NCI-H1436 treated with DMSO at 0.1 percent for 48 hours (cell line): Measurements from ENCODE around the gene TECTA.

Experiments
- DNase-seq: peaks from one replicate; lab custom pipeline; 2025; lab: John Stamatoyannopoulos, UW

TECTA gene, protein sequence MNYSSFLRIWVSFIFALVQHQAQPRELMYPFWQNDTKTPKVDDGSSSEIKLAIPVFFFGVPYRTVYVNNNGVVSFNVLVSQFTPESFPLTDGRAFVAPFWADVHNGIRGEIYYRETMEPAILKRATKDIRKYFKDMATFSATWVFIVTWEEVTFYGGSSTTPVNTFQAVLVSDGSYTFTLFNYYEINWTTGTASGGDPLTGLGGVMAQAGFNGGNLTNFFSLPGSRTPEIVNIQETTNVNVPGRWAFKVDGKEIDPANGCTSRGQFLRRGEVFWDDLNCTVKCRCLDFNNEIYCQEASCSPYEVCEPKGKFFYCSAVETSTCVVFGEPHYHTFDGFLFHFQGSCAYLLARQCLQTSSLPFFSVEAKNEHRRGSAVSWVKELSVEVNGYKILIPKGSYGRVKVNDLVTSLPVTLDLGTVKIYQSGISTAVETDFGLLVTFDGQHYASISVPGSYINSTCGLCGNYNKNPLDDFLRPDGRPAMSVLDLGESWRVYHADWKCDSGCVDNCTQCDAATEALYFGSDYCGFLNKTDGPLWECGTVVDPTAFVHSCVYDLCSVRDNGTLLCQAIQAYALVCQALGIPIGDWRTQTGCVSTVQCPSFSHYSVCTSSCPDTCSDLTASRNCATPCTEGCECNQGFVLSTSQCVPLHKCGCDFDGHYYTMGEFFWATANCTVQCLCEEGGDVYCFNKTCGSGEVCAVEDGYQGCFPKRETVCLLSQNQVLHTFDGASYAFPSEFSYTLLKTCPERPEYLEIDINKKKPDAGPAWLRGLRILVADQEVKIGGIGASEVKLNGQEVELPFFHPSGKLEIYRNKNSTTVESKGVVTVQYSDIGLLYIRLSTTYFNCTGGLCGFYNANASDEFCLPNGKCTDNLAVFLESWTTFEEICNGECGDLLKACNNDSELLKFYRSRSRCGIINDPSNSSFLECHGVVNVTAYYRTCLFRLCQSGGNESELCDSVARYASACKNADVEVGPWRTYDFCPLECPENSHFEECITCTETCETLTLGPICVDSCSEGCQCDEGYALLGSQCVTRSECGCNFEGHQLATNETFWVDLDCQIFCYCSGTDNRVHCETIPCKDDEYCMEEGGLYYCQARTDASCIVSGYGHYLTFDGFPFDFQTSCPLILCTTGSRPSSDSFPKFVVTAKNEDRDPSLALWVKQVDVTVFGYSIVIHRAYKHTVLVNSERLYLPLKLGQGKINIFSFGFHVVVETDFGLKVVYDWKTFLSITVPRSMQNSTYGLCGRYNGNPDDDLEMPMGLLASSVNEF (N-terminal part only)

DNA sequence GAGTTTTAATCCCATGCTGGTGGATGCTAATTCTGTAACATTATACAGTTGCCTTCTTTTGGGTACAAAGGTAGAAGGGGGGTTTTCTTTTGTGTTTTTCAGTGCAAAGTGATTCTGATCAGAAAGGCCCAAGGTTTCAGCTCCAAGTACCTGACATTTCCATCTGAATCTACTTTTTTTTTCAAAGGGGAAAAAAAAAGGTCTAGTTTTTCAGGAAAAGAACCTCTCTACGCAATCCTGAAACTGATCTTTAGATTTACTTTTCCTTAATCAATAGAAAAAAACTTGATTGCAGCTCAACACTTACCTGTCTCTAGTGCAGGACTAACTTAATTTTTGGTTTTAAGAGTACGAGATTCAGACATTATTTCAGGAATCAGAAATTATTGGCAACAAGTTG, at the start of gene TECTA:
TSS of gene TECTA (plus strand) at position 301 of the 400 bp plus-strand sequence. CDS start 1,423 bp downstream, outside the sequence.
- DNase-seq = no peak

DNA sequence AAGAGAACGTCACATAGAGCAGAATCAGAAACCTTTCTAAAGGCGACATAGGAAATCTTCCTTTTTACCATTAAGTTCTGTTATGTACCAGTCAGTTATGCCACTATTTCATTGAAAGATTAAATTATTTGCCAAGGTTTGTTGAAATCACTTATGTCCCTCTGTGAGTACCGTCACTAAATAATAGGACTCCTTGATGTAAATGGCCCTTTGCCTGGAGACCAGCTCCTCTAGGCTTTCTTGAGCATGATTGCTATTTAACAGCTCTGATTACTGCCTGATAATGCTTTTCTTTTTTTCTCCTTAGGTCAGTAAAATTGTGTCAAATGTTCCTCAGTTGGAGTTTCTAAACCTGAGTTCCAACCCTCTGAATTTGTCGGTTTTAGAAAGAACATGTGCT, 47.8 kb upstream of the TECTA start:
- no peak for DNase-seq

DNA sequence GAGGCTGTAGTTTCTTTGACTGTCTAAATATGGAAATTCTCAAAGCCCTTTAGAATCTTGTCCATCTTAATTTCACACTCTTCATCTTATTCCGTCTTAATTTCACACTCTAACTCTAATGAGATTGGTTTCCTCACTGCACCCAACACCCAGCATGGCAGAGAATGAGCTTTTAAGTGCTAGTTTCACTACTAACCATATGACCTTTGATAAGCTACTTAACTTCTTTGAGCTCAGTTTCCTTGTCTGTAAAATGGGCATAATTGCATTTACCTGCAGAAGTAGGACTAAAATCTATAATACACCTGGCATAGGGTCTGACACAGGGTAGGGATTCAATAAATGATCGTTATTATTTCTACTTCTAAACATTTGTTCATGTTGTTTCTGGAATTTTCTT, 46.8 kb upstream of the TECTA start:
- no peak for DNase-seq

DNA sequence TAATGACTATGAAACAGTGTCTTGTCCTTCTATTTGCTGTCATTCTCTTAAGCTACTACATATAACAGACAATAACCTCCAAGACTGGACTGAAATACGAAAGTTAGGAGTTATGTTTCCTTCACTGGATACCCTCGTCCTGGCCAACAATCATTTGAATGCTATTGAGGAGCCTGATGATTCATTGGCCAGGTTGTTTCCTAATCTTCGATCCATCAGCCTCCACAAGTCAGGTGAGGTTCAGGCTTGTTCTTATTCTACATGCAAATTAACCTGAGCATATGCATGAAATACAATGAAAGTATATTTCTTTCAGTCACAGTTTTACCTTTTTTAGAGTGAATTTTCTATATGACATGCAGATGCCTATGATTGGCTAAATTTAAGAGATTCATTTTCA, 46.0 kb upstream of the TECTA start:
- no peak for DNase-seq

DNA sequence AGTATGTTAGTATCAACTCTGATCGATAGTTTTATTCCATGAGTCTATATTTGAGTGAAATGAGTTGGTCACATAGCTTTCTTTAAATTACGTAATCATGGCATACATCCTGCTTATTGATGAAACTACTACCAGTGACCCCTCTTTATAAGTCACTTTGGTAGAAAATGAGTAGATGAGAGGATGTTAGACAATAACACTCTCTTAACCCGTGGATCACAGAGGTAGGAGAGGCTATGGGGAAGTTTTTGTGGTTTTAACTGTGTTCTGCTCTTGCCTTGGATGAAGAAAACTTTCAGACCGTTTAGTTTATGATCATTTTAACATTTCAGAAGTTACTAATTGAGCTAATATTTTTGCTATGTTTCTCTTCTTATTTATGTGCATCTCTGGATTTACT, 43.1 kb upstream of the TECTA start:
- DNase-seq = no peak

DNA sequence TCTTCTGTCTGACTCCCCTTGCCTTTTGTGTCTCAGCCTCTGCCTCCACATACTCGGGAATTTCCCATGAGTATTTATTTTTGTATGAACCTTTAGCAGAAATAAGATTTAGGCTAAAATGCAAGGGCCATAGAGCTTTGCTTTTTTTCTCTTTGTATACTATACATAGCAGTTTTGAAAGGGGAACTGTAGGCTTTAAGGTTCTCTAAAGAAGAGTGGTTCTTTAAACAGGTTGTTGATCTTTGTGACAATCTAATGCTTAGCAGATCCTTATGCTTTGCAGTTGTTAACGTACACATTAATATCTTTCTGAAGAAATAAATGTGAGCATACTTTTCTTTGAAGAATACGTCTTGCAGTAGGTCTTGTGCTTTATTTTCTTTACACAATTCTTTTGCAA, 42.1 kb upstream of the TECTA start:
- no peak for DNase-seq

DNA sequence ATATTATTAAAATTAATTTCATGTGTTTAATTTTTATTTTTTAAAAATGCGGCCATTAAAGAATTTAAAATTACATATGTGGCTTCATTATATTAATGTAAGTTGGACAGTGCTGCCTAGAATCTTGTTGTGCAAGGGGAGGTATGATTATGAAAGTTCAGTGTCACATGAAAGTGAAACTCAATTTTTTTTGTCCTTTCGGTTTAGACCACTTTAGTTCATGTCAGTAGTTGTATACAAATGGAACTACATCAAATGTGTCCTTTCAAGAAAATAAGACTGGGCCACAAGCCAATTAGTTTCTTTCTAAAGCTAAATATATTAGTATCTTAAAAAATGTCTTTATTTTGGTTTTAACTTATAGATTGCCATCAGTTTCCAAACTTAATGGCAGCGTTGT, 41.4 kb upstream of the TECTA start:
- DNase-seq = no peak

DNA sequence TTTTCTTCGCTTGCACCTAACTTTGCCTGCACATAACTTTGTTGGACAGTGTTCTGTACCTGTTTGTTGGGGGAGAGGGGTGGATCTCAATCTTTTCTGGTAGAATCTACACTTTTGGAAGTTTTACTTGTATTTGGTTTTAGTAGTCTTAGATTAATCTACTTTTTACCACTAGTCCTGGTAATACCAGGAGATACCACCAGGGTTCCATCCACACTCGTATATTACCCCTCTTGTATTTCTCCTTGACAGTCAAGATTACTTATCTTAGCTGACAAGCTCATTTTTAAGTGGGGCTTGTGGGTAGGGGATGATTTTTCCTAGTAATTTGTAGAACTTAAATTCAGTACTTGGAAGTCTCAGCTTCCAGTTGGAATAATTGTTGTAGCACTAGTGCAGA, 37.3 kb upstream of the TECTA start:
- no peak for DNase-seq

DNA sequence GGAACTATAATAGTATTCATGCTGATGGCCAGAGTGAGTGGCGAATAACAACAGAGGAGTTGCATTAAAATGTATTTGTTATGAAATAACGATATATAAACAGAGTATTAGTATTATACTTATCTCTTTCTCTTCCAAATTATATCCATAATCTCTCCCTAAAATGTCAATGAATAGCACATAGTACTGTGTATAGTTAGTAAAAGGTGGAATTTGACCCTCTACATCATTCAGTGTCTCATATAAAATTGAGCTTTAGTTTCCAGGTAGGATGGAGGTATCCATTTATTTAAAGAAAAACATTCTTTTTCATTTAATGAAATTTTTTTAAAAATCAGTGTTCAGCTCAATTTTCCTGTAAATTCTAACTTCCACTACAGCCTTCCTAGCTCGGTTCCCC, 34.4 kb upstream of the TECTA start:
- DNase-seq = no peak

DNA sequence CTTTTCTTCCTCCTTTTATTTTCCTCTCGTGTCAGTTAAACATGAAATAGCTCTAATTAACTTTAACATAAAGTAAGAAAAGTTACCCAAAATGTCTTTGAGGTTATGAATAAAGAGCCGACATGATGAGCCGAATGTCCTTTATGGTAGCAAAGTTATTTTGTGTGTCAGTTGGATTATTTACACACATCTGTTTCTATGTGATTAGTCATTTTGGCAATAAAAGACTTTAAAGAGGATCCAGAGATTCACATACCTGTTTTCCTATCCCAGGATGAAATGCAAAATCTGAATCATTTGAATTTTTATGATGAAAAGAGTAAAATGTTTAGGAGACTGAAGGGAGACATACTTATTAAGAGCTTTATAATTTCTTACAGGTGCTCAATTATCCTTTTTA, 34.0 kb upstream of the TECTA start:
- DNase-seq = no peak

DNA sequence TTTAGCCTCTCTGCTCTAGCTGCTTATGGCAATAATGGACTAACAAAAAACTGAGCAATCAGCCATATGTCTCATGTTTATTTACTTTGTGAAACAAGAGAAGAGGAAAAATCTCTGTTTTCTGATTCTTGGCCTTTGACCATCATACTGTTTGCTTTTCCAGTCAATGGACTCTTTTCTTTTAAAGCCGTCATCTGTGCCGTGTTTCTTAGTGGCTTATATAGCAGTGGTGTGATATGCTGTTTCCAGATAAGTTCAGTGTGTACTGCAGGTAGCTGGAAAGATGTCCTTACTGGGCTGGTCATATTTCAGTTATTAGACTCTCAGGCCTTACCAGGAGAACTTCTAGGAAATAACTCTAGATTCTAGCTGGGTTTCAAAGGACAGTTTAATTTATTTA, 33.6 kb upstream of the TECTA start:
- no peak for DNase-seq

DNA sequence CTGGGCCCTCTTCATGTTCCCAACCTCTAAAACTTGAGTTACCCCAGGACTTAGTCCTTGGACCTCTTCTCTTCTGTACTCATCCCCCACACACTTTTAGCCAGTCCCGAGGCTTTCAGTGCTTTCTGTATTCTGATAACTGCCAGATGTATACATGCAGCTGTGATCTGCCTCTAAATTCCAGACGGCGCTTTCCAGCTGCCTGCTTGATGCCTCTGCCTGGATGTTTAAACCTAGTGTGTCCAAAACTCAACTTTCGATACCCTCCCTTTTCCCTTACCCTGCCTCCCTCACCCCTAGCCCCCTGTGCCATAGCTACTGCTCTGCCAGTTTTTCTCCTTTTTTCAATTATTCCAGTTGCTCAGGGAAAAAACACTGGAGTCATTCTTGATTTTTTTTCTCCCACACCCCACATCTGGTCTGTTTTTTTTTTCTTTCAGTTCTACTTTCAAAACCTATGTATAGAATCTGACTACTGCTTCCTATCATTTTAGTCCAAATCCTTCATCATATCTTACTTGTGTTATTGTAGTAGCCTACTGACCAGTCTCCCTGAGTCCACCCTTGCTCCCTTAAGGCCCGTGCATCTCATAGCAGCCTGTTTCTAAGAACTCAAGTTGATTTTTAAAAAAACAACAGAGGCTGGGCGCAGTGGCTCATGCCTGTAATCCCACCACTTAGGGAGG, 32.9 kb upstream of the TECTA start:
- DNase-seq = no peak

DNA sequence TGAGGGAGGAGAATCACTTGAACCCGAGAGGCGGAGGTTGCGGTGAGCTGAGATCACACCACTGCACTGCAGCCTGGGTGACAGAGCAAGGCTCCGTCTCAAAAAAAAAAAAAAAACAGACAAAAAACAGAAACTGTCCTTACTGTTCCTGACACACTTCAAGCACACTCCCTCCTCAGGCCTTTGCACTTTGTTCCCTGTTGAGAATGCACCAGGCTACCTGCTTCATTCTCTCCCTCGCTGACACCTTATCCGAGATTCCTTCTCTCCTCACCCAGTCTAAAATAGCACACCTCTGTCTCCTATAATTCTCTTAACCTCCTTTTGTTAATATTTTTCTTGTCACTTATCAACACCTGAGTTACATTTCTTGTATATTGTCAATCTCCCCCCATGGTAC, 32.3 kb upstream of the TECTA start:
- no peak for DNase-seq

DNA sequence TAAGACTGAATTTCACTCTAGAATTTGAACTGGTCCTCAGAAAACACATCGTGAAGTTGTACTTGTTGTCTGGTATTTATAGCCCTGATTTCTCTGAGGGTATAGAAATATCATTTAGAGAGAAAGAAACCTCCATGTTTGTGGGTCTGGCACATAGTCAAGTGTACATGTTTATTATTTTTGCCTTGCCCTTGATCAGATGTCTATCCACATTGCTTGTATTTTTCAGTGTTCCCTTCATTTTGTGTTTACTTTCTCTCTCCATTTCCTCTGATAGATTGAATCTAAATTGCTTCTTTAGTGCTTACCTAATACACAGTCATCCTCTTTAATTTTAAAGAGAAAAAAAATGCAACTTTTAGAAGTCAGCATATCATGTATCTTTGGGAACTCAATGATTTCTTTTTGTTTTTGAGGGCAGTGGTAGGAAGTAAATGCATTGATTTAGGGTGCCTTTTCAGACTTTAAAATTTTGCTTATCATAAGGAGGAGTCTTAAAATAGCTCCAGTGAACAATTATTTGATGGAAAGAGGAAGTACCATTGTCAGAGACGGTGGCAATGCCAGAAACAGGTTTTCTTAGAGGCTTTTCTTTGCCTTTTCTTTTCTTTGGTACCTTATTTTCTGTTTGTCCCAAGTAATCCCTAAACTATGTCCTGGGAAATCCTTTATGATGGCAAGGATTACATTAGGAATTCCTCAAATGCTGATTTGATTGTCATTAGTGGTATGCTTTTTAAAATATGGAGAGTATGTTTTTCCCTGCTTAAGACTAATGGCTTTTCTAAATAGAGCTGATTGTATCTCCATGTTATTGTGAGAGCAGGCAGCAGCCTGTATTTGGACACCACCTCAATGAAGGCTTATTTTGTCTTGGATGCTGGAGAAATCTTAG, 29.8 kb upstream of the TECTA start:
- DNase-seq = no peak

DNA sequence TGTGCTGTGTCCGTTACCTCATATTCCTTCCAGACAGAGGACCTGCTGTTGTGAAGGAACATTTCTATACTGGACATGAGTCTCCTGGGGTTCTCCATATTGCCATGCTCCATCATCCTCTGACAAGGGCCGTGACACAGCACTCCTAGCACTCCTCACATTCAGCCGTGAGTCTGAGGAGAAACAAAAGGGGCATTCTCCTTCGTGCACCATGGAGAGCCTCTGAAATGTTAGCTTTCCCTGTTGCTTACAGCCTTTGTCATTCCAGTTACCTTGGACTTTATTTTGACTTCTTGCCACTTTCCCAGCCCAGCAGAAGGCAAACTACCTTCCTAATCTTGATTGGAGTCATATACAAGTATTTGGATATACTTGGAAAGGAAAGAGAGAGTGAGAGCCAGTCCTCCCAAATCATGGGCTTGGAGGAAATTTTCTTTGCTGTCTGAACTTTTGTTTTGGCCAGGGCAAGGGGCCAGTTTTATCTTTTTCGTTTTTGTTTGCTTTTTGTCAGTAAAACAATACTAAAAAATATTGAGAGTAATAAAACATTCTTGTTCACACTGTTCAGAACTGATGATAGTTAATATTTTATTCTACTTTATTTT, 29.1 kb upstream of the TECTA start:
- no peak for DNase-seq

DNA sequence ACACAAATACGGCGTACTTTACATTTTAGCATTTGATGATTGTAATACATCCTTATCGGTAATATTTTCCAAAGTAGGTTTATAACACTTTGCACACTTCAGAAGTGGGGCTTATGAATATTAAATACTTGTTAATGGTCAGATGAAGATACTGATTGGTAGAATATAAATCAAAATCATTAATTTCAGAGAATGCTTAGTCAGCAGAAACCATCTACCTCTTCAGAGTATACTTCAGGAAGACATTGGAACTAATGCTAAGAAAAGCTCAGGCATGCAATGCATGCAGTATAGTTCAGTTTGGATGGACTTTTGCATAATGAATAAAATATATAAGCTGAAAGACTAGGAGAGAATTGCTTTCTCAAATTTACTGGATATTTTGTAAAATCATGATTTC, 19.7 kb upstream of the TECTA start:
- no peak for DNase-seq

DNA sequence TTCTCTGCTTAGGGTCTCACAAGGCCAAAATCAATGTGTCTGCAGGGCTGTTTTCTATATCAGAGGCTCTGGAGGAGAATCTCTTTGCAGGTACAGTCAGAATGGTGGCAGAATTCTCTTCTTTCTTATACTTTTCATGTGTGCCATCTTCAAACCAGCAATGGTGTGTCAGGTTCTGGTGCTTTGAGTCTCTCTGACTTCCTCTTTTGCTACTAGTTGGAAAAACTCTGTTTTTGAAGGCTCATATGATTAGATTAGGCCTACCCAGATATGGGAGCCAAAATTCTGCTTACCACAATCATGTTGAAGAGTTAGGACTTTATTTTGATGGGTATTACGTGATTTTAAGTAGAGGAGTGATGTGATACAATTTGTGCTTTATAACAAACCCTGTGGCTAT, 18.8 kb upstream of the TECTA start:
- DNase-seq = no peak

DNA sequence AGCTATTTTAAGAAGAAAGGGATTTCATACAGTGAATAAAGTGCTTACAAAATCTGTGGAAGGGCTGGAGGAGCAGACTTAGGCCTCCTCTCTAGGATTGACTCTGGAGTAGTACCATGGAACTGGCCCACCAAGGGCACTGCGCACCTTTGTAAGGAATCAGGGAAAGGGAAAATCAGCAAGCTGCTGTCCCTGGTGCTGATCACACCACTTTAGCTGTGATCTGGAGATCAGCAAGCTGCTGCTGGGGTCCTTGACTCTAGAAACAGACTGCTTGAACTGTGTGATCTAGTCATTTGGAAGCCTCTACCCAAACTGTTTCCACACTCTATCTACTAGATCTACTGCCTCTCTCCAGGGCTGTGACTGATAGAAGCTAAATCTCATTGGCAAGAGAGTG, 18.4 kb upstream of the TECTA start:
- DNase-seq = no peak

DNA sequence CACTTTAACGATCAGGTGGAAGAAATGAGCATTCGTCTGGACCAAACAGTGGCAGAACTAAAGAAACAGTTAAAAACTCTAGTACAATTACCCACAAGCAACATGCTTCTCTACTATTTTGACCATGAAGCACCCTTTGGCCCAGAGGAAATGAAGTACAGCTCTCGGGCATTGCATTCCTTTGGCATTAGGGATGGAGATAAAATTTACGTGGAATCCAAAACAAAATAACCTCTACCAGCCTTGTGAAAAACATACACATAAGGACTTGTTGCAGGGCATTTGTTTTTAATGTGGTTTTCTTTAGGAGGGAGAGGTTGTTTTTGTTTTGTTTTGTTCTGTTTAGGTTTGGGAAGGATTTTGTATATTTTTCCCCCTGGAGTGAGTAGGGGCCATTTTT, 14.2 kb upstream of the TECTA start:
- DNase-seq = no peak

DNA sequence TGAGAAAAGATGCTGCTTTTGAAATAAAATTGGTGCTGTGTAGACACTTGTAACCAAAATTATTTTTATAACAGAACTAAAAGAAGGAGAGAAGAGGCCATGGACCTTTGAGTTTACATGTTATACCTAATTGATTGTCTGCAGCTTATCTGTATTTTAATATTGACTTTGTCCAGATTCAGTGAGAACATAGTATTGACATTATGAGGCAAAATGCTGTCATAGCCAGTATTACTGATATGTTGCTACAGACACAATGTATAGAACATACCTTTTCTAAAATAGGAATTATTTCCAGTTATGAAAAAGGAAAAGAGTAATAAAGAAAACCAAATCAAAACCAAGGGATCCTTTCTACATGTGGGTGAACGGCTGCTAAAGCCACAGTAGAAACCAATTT, 11.5 kb upstream of the TECTA start:
- no peak for DNase-seq
